NCI-H1048 (cell line): ENCODE measurements around the gene HMGXB3.
"Not testable (repeated sequence)": the region's sequence is repeated elsewhere in the genome, so short reads cannot be mapped to it uniquely, and the experiment has no call there.

Experiments used
- DNase-seq: peaks from one replicate; lab custom pipeline; 2025; lab: John Stamatoyannopoulos, UW

Gene HMGXB3

DNA sequence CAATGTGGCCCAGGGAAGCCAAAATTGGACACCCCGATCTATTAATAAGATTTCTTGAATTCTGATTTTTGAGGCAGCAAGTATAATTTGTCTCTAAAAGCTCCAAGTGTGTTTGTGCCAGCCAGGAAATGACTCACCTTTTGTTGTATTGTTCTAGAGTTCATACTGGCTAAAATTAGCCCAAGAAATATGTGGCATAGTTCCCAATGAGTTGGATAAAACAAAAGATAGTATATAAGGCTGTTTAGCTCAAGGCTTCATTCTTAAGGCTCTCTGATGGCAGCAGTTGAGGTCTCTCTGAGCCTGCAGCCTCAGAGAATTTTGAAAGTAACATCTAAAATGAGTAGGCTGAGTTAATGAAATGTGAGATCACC, 21.6 kb downstream of the HMGXB3 start:
- DNase-seq = no peak

DNA sequence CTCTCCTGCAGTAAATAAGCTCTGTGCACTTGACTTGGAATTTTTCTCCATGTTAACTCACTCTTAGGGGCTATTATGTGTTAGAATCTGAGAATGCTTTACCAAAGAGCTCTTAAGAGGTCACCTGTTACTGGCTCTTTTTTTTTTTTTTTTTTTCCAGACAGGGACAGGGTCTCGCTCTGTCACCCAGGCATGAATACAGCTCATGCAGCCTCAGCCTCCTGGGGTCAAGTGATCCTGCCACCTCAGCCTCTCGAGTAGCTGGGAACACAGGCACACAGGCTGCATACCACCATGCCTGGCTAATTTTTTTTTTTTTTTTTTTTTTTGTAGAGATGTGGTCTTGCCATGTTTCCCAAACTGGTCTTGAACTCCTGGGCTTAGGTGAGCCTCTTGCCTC, 22.1 kb downstream of the HMGXB3 start:
- DNase-seq = no peak

DNA sequence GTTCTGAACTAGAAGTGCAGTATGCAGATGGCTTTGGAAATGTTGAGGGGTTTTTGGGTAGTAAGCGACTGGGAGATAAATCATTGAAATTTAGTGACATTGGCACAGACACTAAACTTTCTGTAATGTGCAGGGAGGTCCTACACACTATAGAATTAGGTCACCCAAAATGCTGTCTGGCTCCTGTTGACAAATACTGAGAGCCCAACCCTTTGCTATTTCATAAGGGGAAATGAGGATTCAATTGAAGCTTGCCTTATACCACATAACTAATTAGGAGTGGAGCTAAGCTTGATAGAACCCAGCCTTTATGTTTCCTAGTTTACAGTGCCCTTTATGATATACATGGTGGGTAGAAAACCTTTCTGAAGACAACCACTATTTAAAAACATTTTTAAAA, 22.6 kb downstream of the HMGXB3 start:
- no peak for DNase-seq

DNA sequence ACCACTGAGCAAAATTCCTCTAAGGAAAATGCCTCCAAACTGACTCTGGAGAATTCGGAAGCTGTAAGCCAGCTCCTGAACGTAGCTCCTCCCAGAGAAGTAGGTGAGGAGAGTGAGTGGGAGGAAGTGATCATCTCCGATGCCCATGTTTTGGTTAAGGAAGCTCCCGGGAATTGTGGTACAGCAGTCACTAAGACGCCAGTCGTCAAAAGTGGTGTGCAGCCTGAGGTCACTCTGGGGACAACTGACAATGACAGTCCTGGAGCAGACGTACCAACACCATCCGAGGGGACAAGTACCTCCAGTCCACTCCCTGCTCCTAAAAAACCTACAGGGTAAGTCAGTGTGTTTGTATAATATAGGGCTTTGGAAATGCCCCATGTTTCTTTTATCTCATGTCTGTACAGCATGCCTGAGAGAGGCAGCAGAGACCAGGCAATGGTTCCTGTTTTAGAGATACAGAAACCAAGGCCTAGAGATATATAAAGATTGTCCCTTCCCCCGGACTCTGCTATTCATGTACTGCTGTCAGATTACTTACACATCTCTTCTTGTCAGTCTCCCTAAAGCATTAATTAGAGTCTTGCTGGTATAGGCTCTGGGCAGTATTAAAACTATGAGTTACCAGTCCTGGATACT, 23.9 kb downstream of the HMGXB3 start:
- no peak for DNase-seq

DNA sequence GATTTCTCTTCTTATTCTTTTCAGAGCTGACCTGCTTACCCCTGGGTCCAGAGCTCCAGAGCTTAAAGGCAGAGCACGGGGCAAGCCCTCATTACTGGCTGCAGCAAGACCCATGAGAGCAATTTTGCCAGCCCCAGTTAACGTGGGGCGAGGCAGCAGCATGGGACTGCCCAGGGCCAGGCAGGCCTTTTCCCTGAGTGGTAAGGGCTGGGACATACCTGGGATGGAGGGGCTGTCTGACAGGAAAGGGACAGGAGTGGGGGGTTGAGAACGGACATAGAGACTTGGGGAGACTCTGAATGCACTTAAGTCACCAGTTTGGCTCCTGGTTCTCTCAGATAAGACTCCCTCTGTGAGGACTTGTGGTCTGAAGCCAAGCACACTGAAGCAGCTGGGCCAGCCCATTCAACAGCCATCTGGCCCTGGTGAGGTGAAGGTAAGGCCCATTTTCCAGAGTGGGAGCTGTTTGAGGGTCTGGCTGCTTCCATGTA, 26.2 kb downstream of the HMGXB3 start:
- DNase-seq = no peak

DNA sequence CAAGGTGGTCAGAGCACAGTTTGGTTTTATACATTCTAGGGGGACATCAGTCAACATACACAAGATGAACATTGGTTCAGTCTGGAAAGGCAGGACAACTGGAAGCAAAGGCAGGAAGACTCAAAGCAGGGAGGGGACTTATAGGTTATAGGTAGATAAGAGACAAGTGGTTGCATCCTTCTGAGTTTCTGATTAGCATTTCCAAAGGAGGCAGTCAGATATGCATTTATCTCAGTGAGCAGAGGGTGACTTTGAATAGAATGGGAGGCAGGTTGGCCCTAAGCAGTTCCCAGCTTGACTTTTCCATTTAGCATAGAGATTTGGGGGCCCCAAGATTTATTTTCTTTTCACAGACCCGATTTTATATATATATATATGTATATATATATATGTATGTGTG, 27.5 kb downstream of the HMGXB3 start:
- not testable (repeated sequence) for DNase-seq

DNA sequence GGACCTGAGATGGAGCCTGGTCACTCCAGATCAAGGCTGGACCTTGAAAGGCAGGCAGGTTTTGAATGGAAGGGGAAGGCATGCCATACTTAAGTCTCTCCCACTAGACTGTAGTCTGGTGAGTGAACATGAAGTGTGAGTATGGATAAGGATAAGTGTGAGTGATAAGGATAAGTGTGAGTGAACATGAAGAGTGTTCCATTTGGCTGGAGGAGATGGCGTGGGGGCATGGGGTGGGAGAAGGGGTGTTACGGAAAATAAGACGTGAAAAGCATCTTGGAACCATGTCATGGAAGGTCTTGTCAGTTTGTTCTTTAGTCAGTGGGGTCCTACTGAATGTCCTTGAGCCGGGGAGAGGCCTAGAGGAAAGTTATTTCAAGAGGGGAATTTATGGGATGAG, 32.8 kb downstream of the HMGXB3 start:
- DNase-seq = no peak

DNA sequence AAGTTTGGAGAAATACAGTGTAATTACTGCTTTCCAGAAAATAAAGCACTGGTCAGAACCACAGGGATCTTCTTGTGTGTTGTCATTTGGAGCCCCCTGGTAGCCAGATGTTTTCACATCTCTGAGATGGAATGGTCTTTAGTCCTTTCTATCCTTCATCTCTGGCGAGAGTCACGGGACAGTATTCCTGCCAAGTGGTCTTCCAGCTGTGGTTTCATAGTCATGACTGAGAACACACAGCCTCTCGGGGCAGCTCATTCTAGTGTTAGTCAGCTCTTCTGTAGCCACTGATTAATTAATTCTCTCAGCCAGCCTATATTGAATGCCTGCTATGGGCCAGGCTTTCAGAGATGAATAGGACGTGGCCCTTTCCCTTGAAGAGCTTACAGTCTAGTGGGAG, 34.1 kb downstream of the HMGXB3 start:
- DNase-seq = no peak

DNA sequence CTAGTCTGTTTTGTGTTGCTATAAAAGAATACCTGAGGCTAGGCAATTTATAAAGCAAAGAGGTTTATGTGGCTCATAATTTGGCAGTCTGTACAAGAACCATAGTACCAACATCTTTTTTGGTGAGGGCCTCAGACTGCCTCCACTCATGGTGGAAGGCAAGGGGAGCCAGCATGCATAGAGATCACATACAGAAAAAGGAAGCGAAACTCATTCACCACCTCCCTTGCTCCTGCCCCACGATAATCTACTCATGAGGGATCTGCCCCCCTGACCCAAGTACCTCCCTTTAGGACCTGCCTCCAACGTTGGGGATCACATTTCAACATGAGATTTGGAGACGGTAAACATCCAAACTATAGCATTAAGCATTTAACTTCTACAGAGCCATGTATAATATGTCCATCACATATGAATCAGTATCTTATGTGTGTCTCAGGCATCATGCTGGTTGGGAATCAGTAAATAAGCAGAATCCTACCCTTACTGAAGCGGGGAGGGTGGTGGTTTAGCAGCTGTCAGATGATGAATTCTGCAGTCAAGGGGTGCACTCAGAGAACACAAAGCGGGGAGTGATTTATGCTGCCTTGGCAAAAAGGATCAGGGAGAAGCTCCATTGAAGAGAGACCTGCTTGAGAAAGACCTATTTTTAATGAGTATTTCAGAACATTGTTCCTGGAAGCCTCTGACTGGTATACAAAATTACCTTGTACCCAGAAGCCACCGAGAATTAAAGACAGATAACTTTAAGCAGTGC, 34.8 kb downstream of the HMGXB3 start:
- no peak for DNase-seq

DNA sequence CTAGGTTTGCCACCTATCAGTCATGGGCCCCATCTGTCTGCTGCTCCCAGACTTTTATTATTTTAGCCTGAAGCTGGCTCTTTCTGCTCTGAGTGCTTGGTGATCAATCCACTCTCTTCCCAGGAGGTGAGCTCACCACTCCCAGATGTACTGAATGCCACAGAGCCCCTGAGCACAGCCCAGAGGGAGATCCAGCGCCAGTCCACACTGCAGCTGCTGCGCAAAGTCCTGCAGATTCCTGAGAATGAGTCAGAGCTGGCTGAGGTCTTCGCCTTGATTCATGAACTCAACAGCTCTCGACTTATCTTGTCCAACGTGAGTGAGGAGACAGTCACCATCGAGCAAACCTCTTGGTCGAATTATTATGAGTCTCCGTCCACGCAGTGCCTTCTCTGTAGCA, 36.0 kb downstream of the HMGXB3 start:
- no peak for DNase-seq

DNA sequence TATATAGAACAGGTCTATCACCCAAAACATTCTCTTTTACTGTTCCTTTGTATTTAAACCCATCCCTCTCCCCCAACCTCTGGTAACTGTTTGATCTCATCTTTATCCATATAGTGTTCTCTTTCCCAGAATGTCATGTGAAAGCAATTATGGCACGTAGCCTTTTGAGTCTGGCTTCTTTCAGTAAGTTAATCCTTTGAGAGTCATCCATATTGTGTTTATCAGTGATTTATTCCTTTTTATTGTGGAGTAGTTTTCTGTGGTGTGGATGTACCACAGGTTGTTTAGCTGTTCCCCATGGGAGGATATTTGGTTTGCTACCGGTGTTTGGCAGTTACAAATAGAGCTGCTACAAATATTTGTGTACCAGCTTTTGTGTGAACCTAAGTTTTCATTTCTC, 38.0 kb downstream of the HMGXB3 start:
- DNase-seq = no peak

DNA sequence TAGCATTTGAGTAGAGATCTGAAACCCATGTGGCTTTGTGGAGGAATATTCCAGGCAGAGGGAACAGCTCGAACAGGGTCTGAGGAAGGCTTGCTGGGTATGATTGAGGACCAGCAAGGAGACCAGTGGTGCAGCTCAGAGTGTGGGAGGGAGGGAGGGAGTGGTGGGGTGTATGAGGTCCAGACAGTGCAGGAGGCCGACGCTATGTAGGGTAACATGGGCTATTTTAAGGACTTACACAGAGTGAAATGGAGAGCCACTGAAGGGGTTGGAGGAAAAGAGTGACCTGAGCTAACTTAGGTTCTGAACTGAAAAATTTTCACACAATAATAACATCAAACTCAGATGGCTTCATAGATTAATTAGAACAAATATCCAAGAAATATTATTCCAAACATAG, 41.9 kb downstream of the HMGXB3 start:
- DNase-seq = no peak

DNA sequence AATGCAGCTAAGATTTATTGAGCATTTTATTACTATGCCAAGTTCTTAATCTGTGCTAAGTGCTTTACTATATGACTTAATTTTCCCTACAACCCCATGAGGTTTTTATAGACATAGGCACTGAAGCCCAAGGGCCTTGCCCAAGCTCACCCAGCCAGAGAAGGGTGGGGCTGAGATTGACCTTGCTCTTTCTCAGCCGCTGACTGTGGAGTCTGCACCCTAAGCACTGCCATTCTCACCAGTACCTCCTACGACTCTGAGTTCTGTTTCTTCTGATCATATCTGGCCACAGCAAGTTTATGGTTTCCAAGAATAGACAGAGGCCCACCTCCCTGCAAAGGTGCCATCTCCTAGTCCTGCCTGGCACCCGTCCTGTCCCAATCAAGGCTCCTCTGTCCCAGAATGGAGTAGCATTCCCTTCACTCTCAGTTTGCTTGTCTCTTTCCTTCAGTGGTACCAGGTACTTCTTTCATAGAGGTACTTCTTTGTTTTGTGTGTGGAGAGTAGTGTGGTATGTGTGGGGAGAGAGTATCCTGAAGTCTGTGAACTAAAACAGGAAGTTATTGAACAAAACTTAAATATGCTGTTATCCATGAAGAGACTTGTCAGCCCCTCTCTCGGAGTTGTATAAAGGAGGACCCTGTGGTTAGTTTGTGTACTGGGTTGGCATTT, 43.3 kb downstream of the HMGXB3 start:
- no peak for DNase-seq

DNA sequence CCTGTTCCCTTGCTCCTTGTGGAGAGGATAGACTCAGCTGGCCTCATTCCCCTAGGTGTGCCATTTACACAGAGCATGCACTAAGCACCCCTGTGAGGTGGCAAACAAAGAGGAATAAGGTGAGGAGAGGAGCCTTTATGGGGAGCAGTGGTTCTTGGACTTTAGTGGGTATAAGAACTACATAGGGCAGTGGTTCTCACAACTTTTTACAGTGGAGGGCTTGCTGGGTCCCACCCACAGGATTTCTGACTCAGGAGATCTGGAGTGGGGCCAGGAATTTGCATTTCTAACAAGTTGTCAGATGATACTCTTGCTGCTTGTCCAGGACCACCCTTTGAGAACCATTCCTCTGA, 43.8 kb downstream of the HMGXB3 start:
- DNase-seq = no peak

DNA sequence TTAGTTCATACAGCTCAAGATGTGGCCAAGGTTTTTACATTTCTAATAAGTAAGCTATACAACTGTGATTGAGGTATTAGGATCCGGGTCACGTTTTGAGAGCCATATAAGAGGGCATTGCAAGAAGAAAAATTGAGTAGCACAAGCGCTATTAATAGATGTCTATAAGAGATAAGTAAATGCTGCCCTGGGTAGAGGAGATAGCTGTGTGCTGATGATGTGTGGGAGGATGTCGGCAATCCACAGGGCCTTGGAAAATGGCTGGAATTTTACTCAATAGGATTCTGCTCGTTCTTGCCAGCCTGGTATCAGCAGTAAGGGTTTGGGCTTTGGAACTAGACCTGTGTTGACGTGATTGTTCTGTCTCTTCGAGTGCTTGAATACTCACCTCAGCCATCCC, 44.2 kb downstream of the HMGXB3 start:
- no peak for DNase-seq

DNA sequence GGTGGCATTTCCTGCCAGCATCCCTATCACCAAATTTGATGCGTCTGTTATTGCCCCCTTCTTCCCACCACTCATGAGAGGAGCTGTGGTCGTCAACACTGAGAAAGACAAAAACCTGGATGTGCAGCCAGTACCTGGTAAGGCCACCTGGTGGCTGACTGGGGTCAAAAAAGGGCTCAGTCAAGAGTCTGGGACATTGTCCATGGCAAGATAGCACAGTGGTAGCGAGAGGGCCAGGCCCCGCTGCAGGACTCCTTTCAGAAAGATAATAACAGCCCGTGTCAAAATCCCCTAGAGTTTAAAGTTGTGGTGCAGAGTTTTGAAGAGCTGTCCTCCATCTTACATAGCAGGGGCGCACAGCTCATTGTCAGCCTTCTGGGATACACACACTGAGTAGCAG, 45.0 kb downstream of the HMGXB3 start:
- no peak for DNase-seq

DNA sequence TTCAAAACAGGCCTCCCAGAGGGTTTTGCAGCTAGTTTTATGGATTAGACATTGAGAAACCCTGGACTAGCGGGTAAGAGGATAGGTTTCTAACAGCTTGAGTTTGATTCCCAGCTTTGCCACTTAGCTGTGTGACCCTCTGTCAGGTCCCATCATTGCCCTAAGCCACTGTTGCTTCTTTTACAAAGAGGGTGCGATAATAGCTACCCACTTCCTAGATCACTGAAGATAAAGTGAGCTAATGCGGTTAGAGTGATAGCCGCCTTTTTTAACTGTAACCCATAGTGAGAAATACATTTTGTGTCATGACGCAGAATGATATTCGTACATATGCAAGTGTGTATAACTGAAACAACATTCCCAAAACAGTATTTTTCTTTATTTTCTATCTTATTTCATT, 45.5 kb downstream of the HMGXB3 start:
- no peak for DNase-seq

DNA sequence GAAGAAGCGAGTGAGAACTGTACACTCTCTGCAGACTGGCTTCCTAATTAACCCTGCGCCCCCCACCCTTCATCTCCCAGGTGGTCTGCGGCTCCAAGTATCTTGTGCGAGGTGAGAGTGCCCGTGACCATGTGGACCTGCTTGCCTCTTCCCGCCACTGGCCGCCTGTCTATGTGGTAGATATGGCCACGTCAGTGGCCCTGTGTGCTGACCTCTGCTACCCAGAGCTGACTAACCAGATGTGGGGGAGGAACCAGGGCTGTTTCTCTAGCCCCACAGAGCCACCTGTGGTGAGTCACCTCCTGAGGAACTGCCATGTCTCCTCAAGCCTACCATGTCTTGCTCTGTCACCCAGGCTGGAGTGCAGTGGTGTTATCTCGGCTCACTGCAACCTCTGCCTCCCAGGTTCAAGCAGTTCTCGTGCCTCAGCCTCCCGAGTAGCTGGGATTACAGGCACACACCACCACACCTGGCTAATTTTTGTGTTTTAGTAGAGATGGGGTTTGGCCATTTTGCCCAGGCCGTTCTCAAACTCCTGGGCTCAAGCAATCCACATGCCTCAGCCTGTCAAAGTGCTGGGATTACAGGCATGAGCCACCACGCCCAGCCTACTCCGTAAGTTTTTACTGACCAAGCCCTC, 49.8 kb downstream of the HMGXB3 start:
- not testable (repeated sequence) for DNase-seq

DNA sequence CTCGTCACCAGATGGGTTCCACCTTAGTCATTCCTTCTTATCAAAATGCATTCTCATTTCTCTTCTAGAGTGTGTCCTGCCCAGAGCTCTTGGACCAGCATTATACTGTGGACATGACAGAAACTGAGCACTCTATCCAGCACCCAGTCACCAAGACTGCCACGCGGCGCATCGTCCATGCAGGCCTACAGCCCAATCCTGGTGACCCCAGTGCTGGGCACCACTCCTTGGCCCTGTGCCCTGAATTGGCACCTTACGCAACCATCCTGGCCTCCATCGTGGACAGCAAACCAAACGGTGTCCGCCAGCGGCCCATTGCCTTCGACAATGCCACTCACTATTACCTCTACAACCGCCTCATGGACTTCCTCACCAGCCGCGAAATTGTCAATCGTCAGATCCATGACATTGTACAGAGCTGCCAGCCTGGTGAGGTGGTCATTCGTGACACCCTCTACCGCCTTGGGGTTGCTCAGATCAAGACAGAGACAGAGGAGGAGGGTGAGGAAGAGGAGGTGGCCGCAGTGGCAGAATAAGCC, 51.2 kb downstream of the HMGXB3 start:
- no peak for DNase-seq

DNA sequence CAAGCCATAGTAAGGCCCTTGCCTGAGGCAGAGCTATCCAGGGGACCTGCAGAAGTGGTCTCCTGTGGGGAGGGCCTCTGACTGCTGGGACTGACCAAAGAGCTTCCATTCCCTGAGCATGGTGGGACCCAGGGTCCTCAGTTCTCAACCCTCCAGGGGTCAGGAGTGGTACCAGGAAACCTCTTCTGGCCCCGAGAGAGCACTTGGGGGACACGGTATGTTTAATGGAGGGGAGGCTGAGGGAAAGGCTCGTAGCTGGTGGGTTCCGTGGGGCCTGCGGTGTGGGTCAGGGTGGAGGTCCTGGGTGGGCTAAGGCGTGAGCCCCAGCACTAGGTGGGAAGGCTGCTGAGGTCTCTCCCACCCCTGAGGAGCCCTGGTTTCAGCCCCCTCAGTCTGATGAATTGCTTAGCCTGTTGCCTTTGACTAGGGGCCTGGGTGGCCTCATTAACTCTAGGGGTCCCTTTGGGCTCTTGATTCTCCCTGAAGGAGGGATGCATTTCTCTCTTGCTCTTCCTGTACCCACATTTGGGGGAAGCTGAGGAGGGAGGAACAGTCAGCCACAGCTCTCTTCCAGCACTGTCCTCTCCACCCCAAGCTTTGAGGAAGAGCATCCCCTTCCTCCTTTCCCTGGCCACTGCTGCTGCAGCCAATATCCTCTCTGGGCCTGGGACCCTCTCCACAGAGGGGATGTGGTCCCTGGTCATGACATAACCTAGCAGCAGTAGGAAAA, 51.9 kb downstream of the HMGXB3 start:
- DNase-seq = no peak

DNA sequence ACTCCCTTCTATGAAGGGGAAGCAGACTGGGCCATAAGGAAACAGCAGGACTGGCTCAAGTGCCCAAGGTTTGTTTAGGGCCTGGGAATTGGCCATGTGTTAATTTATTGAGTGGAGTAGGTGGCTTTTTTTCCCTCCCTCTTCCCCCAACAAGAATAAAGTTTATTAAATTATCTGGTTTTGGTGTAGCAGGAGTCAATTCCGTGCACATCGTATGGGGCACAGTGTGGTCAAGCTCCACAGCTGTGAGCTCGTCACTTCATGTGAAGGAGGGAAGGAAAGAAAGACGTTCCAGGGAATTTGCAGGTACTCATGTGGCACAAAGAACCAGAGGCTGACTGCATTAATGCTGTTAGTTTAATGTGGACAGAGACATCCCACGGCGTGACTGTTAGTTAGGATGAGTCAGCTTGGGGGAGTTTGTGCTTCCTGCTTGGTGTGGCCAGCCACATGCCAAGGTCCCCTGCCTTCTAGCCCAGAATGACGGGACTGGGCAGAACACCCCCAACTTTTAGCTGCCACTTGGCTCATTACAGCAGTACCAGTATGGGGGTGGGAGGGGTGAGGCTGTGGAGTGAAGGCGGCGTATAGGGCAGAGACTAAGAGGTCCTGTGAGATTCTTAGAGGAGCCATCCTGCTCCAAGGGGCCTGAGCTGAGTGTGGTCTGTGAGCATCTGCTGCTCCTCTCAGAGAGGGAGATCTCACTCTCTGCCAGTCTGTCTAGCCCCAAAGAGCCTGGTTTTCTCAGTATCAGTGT, 52.6 kb downstream of the HMGXB3 start:
- no peak for DNase-seq
